ENCODE data around the gene CATSPER3. TPM values are rescaled to one million over a fixed set of nuclear protein-coding genes. Genes with fewer than 3 reads are reported as not detected.

Gene CATSPER3
- total RNA-seq, 1 experiment from 2014 or later, result 1.7 TPM

GRCh38 chr5:135059000-135059923 lies 91.6 kb downstream of the CATSPER3 start:
- H3K9ac ChIP-seq (ENCODE audit: low read length), result no peak overlapping the region
- H3K9me2 ChIP-seq (ENCODE audit: insufficient read depth), result no peaks in the 10 kb centered on the region
- ChIA-PET CTCF (no interaction called here), POLR2A (no interaction called here), RAD21 (ENCODE audit: low non-redundant PET in 1 of 2, low total read pairs in 2 of 2, uncharacterized antibody in 2 of 2, unreplicated experiment in 2 of 2) (interaction anchor here (0.6 to 1.2 kb wide), 2 partner anchors 133 to 267 kb away, joined by 3 to 6 read pairs; no protein-coding TSS in a partner anchor)
- no peaks in the 10 kb centered on the region for H3K9me3 ChIP-seq (ENCODE audit: control insufficient read depth in 1 of 2, insufficient read depth in 1 of 2, low read depth in 1 of 2, low read length in 2 of 2)
- ATAC-seq, result no peak
- no peak overlapping the region for H3K27ac ChIP-seq (ENCODE audit: low read depth, low read length)
- H3K27me3 ChIP-seq (ENCODE audit: insufficient read depth, low read length), result no peaks in the 10 kb centered on the region
- H4K20me1 ChIP-seq (ENCODE audit: insufficient read depth), result no peaks in the 10 kb centered on the region
- H3K4me3 ChIP-seq (replicated peaks in 1 of 2; ENCODE audit: low read depth in 1 of 2, low read length in 2 of 2), result no peak overlapping the region
- TF ChIP-seq, protein P1, sequence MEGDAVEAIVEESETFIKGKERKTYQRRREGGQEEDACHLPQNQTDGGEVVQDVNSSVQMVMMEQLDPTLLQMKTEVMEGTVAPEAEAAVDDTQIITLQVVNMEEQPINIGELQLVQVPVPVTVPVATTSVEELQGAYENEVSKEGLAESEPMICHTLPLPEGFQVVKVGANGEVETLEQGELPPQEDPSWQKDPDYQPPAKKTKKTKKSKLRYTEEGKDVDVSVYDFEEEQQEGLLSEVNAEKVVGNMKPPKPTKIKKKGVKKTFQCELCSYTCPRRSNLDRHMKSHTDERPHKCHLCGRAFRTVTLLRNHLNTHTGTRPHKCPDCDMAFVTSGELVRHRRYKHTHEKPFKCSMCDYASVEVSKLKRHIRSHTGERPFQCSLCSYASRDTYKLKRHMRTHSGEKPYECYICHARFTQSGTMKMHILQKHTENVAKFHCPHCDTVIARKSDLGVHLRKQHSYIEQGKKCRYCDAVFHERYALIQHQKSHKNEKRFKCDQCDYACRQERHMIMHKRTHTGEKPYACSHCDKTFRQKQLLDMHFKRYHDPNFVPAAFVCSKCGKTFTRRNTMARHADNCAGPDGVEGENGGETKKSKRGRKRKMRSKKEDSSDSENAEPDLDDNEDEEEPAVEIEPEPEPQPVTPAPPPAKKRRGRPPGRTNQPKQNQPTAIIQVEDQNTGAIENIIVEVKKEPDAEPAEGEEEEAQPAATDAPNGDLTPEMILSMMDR (IDR thresholded peaks at IDR 0.05 in 2 of 3, conservative IDR thresholded peaks at IDR 0.05 in 1 of 3; ENCODE audit: borderline replicate concordance in 1 of 3, insufficient read depth in 1 of 3, low read depth in 2 of 3, low read length in 2 of 3), result peak in 2 of 3 experiments; percentile 2 to 27; a peak in 1 of 6 replicates
- no peak for TF ChIP-seq SRF (IDR thresholded peaks at IDR 0.05; ENCODE audit: low read depth)
- peak; percentile 58 for TF ChIP-seq RAD21 (IDR thresholded peaks at IDR 0.05; ENCODE audit: low read depth)
- no peak for TF ChIP-seq ATF3 (IDR thresholded peaks at IDR 0.05)
- TF ChIP-seq YY1 (IDR thresholded peaks at IDR 0.05; ENCODE audit: extremely low read depth, insufficient replicate concordance, low read depth, low read length), result no peak
- TF ChIP-seq EGR1 (IDR thresholded peaks at IDR 0.05; ENCODE audit: low read depth), result no peak
- no peak for TF ChIP-seq ZFX (IDR thresholded peaks at IDR 0.05)
- TF ChIP-seq FOSL1 (IDR thresholded peaks at IDR 0.05; ENCODE audit: low read depth), result no peak
- H3K79me2 ChIP-seq (ENCODE audit: insufficient read depth, low read length), result no peaks in the 10 kb centered on the region
- no peak for DNase-seq (ENCODE audit: low read depth, low spot score)
- no peak overlapping the region for H3K4me2 ChIP-seq (ENCODE audit: low read length)
- H2AFZ ChIP-seq (ENCODE audit: low read depth, low read length, poor library complexity, severe bottlenecking), result no peak overlapping the region
- BruUV-seq (replicated peaks), result no TSS peak
- intact Hi-C loops (cut with micrococcal nuclease), result no loop called here
- H3K4me1 ChIP-seq (ENCODE audit: control insufficient read depth in 1 of 2, insufficient read depth in 2 of 2, low read length in 2 of 2), result no peaks in the 10 kb centered on the region
- H3K36me3 ChIP-seq (ENCODE audit: control insufficient read depth in 1 of 2, insufficient read depth in 2 of 2, low read length in 2 of 2), result no peaks in the 10 kb centered on the region

Data from HCT116 (cell line).